OCI-LY7 (cell line): ENCODE results near the gene LRIF1. TPM values are rescaled to one million over a fixed set of nuclear protein-coding genes. Genes with fewer than 3 reads are reported as not detected.

Source experiments
- BruUV-seq: library from RNA; stranded (reverse); fragments of 400-500 nt; replicated peaks from 2 replicates; lab custom pipeline; 2021; lab: Mats Ljungman, UMichigan
- CTCF ChIA-PET: fragments of 300-600 bp; sonication (Branson Sonifier 250); formaldehyde crosslinking; loops from one replicate; lab custom pipeline; 2022; ENCODE audit warnings: antibody characterized with exemption; ENCODE audit not compliant: unreplicated experiment; lab: Charles Lee
- POLR2A ChIA-PET: fragments of 300-600 bp; sonication (Branson Sonifier 250); formaldehyde crosslinking; loops from one replicate; lab custom pipeline; 2022; ENCODE audit warnings: antibody characterized with exemption; lab: Charles Lee
- DNase-seq: peaks from one replicate; pipeline ENCODE4 v3.0.0-alpha.2; 2015; ENCODE audit warnings: low spot score
- H2AFZ ChIP-seq: fragments of 200-600 bp; sonication (generic), shearing (Covaris generic); 2 replicates; pipeline ENCODE4 v1.6.1; 2014; ENCODE audit warnings: mild to moderate bottlenecking, antibody characterized with exemption, low read length, moderate library complexity
- H3K27ac ChIP-seq: fragments of 200-600 bp; sonication (generic); 2 replicates; pipeline ENCODE4 v1.5.1; 2014; ENCODE audit warnings: mixed run types, low read depth, mild to moderate bottlenecking, moderate library complexity, low read length, inconsistent platforms; ENCODE audit not compliant: poor library complexity, severe bottlenecking
- H3K36me3 ChIP-seq: fragments of 200-600 bp; sonication (generic); 2 replicates; pipeline ENCODE4 v1.6.1; 2014; ENCODE audit warnings: mild to moderate bottlenecking, antibody characterized with exemption, low read length, moderate library complexity, mixed read lengths; ENCODE audit not compliant: insufficient read depth
- H3K4me1 ChIP-seq: fragments of 200-600 bp; sonication (generic); 2 replicates; pipeline ENCODE4 v1.5.1; 2014; ENCODE audit warnings: mild to moderate bottlenecking, low read length; ENCODE audit not compliant: insufficient read depth, poor library complexity, severe bottlenecking
- H3K4me2 ChIP-seq: fragments of 200-600 bp; sonication (generic); 2 replicates; pipeline ENCODE4 v1.6.1; 2014; ENCODE audit warnings: mild to moderate bottlenecking, low read length
- H3K4me3 ChIP-seq: fragments of 200-600 bp; sonication (generic); 2 replicates; pipeline ENCODE4 v1.5.1; 2014; ENCODE audit warnings: mild to moderate bottlenecking, low read depth, low read length; ENCODE audit not compliant: poor library complexity, severe bottlenecking
- H3K79me2 ChIP-seq: fragments of 200-600 bp; sonication (generic); 2 replicates; pipeline ENCODE4 v1.6.1; 2016; ENCODE audit warnings: low read depth, mild to moderate bottlenecking, low read length, moderate library complexity, mixed read lengths; ENCODE audit not compliant: insufficient read depth
- H3K9me2 ChIP-seq: fragments of 200-600 bp; sonication (generic); 2 replicates; pipeline ENCODE4 v1.6.1; 2016; ENCODE audit warnings: mild to moderate bottlenecking, low read length, mixed read lengths; ENCODE audit not compliant: insufficient read depth
- H3K9me3 ChIP-seq: fragments of 200-600 bp; sonication (generic); 2 replicates; pipeline ENCODE4 v1.6.1; 2014; ENCODE audit warnings: mild to moderate bottlenecking, mixed run types, low read length, mixed read lengths
- H4K20me1 ChIP-seq: fragments of 200-600 bp; sonication (generic); 2 replicates; pipeline ENCODE4 v1.6.1; 2014; ENCODE audit warnings: mild to moderate bottlenecking, antibody characterized with exemption, low read length, moderate library complexity, mixed read lengths; ENCODE audit not compliant: insufficient read depth
- EZH2phosphoT487 ChIP-seq: fragments of 200-600 bp; sonication (generic); IDR thresholded peaks from 2 replicates; pipeline ENCODE4 v1.6.1; 2018; ENCODE audit warnings: low read depth, borderline replicate concordance, mild to moderate bottlenecking, mixed run types, antibody characterized with exemption, low read length, moderate library complexity, mixed read lengths
- intact Hi-C: fragments of 100-400 bp; cut with micrococcal nuclease; formaldehyde crosslinking; loops from one replicate; pipeline ENCODE4 v1.10.0; 2022; ENCODE audit not compliant: unreplicated experiment
- total RNA-seq, 2 experiments: library from RNA; depleted of rRNA in 1 of 2; stranded (reverse); fragments of >200 nt in 1 of 2; shearing (Covaris generic) in 1 of 2; gene quantifications; 2 replicates each; pipeline ENCODE4 v1.2.3, GENCODE V29; 2014 to 2022
- TF ChIP-seq, protein P1 (sequence below): fragments of 200-600 bp; sonication (generic); conservative IDR thresholded peaks from 2 replicates; pipeline ENCODE4 v1.5.1; 2014; ENCODE audit warnings: mild to moderate bottlenecking, antibody characterized with exemption, low read length, moderate library complexity, mixed read lengths

The LRIF1 gene
- total RNA-seq, 2 experiments from 2014 or later = 7.1 to 12.2 TPM

DNA sequence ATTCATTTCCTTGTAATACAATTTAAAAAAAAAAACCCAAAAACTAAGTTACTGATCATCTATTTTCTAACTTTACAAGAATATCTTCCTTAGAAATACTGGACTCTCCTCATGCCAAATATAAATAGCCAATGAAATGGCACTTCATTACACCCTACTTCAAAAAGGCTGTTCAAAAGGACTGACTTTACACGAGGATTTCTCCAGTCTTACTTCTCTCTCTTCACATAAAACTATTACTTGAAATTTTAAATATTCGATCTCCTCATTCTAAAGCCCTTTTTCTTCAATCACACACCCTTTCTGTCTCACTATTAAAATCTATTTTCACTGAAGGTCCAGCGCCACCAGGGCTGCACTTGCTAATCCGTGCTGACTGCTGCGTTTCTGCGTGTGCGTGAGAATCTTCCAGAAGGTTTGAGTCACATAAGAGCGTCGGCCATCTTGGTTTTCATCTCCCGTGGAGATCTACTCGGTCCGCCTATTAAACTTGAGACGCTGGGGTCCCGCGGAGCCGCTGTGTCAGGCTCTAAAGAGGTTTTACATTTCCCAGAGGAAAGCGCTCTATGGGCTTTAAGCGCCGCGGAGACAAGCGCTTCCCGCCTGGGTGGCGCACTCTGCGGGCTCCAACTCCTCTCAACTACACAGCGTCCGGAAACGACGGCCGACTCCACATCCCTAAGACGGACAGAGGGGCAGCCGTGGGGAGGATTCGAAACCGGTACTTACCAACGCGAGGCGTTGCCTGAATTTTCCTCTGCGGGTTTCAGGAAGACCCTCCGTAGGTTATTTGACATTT, 631 bp downstream of the LRIF1 start:
- H3K36me3 ChIP-seq = no peaks in the 10 kb centered on the region
- ChIA-PET CTCF (no interaction called here), POLR2A (no interaction called here)
- H3K4me1 ChIP-seq = peaks cover 12% of the 10 kb centered on the region
- H2AFZ ChIP-seq = peak overlapping the region; percentile 56; the same call in 1 of the 2 replicates
- TF ChIP-seq EZH2phosphoT487 = no peak
- TF ChIP-seq, protein P1, sequence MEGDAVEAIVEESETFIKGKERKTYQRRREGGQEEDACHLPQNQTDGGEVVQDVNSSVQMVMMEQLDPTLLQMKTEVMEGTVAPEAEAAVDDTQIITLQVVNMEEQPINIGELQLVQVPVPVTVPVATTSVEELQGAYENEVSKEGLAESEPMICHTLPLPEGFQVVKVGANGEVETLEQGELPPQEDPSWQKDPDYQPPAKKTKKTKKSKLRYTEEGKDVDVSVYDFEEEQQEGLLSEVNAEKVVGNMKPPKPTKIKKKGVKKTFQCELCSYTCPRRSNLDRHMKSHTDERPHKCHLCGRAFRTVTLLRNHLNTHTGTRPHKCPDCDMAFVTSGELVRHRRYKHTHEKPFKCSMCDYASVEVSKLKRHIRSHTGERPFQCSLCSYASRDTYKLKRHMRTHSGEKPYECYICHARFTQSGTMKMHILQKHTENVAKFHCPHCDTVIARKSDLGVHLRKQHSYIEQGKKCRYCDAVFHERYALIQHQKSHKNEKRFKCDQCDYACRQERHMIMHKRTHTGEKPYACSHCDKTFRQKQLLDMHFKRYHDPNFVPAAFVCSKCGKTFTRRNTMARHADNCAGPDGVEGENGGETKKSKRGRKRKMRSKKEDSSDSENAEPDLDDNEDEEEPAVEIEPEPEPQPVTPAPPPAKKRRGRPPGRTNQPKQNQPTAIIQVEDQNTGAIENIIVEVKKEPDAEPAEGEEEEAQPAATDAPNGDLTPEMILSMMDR = no peak
- intact Hi-C loops = no loop called here
- peak; percentile 19 for DNase-seq
- H3K4me2 ChIP-seq = peak overlapping the region; percentile 63
- H3K9me3 ChIP-seq = peaks cover 12% of the 10 kb centered on the region; the same call in 1 of the 2 replicates
- no TSS peak for BruUV-seq
- H3K4me3 ChIP-seq = peak overlapping the region; percentile 70
- H3K27ac ChIP-seq = peak overlapping the region; percentile 50
- H3K9me2 ChIP-seq = no peaks in the 10 kb centered on the region
- H3K79me2 ChIP-seq = peaks cover 16% of the 10 kb centered on the region; the same call in 1 of the 2 replicates
- H4K20me1 ChIP-seq = no peaks in the 10 kb centered on the region

DNA sequence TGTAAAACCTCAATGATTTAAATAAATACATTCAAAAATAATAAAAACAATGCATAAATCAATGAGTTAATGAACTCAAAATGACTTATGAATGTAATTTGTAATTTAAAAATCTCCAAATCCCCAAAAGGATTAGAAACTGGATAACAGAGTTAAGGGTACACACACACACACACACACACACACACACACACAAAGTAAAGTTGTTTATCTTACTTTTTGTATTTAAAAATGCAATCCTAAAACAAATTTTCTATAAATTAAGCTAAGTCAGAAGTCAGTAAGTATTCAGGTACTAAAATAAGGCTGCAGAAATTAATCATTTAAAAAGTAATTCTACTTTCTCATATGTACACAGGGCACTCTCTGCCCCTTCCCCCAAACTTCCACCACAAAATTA, 1.8 kb downstream of the LRIF1 start:
- TF ChIP-seq, protein P1 = no peak
- TF ChIP-seq EZH2phosphoT487 = no peak
- Histone ChIP-seq H3K9me2 (no peaks in the 10 kb centered on the region), H3K4me2 (peak overlapping the region; percentile 63), H3K4me1 (peaks cover 12% of the 10 kb centered on the region), H3K9me3 (peaks cover 12% of the 10 kb centered on the region; the same call in 1 of the 2 replicates), H2AFZ (no peak overlapping the region), H3K4me3 (peak overlapping the region; percentile 70), H3K36me3 (no peaks in the 10 kb centered on the region), H3K27ac (no peak overlapping the region), H4K20me1 (no peaks in the 10 kb centered on the region), H3K79me2 (peaks cover 16% of the 10 kb centered on the region; the same call in 1 of the 2 replicates)
- intact Hi-C loops = no loop called here
- ChIA-PET POLR2A (interaction anchor here (0.6 to 0.7 kb wide), 2 partner anchors 119 to 136 kb away, joined by 3 read pairs; no protein-coding TSS in a partner anchor), CTCF (no interaction called here)
- no peak for DNase-seq
- no TSS peak for BruUV-seq
